ENCODE data around the gene DNAJC13.

The DNAJC13 gene

GRCh38 chr3:132509506-132509905, 92.2 kb downstream of the DNAJC13 start:
- no peaks in the 10 kb centered on the region for H3K9me2 ChIP-seq (replicated peaks; ENCODE audit: control insufficient read depth, low read length)
- peaks cover 75% of the 10 kb centered on the region for H3K36me3 ChIP-seq (ENCODE audit: control insufficient read depth, low read length)
- H3K4me3 ChIP-seq (ENCODE audit: low read length): no peak overlapping the region
- TF ChIP-seq CTCF (IDR thresholded peaks at IDR 0.05; ENCODE audit: low read depth, low read length, poor library complexity, severe bottlenecking) (no peak), EZH2phosphoT487 (IDR thresholded peaks at IDR 0.05; ENCODE audit: borderline replicate concordance, low read length) (no peak)
- H3K4me1 ChIP-seq (ENCODE audit: control insufficient read depth, low read length): no peaks in the 10 kb centered on the region
- no peaks in the 10 kb centered on the region for H4K20me1 ChIP-seq (ENCODE audit: control insufficient read depth, insufficient read depth, low read depth, low read length)
- H3F3A ChIP-seq (ENCODE audit: control insufficient read depth, insufficient read depth): no peaks in the 10 kb centered on the region
- no peak overlapping the region for H3K27ac ChIP-seq (ENCODE audit: low read depth, low read length)
- H3K27me3 ChIP-seq (ENCODE audit: control insufficient read depth, low read length): no peaks in the 10 kb centered on the region
- H3K9me3 ChIP-seq (ENCODE audit: control insufficient read depth, insufficient read depth, low read length): no peaks in the 10 kb centered on the region
- no peak overlapping the region for H3K4me2 ChIP-seq (ENCODE audit: low read length)
- H3K79me2 ChIP-seq (ENCODE audit: control insufficient read depth, low read length): no peaks in the 10 kb centered on the region

- Histone ChIP-seq H4K20me1 (ENCODE audit: control insufficient read depth, insufficient read depth, low read depth, low read length) (no peaks in the 10 kb centered on the region), H3K9me2 (replicated peaks; ENCODE audit: control insufficient read depth, low read length) (no peaks in the 10 kb centered on the region), H3F3A (ENCODE audit: control insufficient read depth, insufficient read depth) (no peaks in the 10 kb centered on the region), H3K79me2 (ENCODE audit: control insufficient read depth, low read length) (no peaks in the 10 kb centered on the region), H3K27ac (ENCODE audit: low read depth, low read length) (no peak overlapping the region), H3K36me3 (ENCODE audit: control insufficient read depth, low read length) (peaks cover 82% of the 10 kb centered on the region), H3K27me3 (ENCODE audit: control insufficient read depth, low read length) (no peaks in the 10 kb centered on the region), H3K4me2 (ENCODE audit: low read length) (no peak overlapping the region), H3K4me3 (ENCODE audit: low read length) (no peak overlapping the region), H3K4me1 (ENCODE audit: control insufficient read depth, low read length) (no peaks in the 10 kb centered on the region), H3K9me3 (ENCODE audit: control insufficient read depth, insufficient read depth, low read length) (no peaks in the 10 kb centered on the region)
- no peak for TF ChIP-seq EZH2phosphoT487 (IDR thresholded peaks at IDR 0.05; ENCODE audit: borderline replicate concordance, low read length)
- no peak for TF ChIP-seq CTCF (IDR thresholded peaks at IDR 0.05; ENCODE audit: low read depth, low read length, poor library complexity, severe bottlenecking)
Measured at GRCh38 chr3:132513057-132513456, 95.8 kb downstream of the DNAJC13 start.

- peaks cover 66% of the 10 kb centered on the region for H3K36me3 ChIP-seq (ENCODE audit: control insufficient read depth, low read length)
Measured at GRCh38 chr3:132517311-132517710, 100.0 kb downstream of the DNAJC13 start.

More at GRCh38 chr3:132517311-132517710, 100.0 kb downstream of the DNAJC13 start:
- Histone ChIP-seq H3K27me3 (ENCODE audit: control insufficient read depth, low read length) (no peaks in the 10 kb centered on the region), H3K4me1 (ENCODE audit: control insufficient read depth, low read length) (no peaks in the 10 kb centered on the region), H3K79me2 (ENCODE audit: control insufficient read depth, low read length) (no peaks in the 10 kb centered on the region), H3K9me2 (replicated peaks; ENCODE audit: control insufficient read depth, low read length) (no peaks in the 10 kb centered on the region), H3F3A (ENCODE audit: control insufficient read depth, insufficient read depth) (no peaks in the 10 kb centered on the region), H3K4me2 (ENCODE audit: low read length) (no peak overlapping the region), H3K27ac (ENCODE audit: low read depth, low read length) (no peak overlapping the region), H3K9me3 (ENCODE audit: control insufficient read depth, insufficient read depth, low read length) (no peaks in the 10 kb centered on the region), H3K4me3 (ENCODE audit: low read length) (no peak overlapping the region), H4K20me1 (ENCODE audit: control insufficient read depth, insufficient read depth, low read depth, low read length) (no peaks in the 10 kb centered on the region)
- TF ChIP-seq EZH2phosphoT487 (IDR thresholded peaks at IDR 0.05; ENCODE audit: borderline replicate concordance, low read length) (no peak), CTCF (IDR thresholded peaks at IDR 0.05; ENCODE audit: low read depth, low read length, poor library complexity, severe bottlenecking) (no peak)
